Measurements from ENCODE around the gene STXBP5L. TPM values are rescaled to one million over a fixed set of nuclear protein-coding genes. Genes with fewer than 3 reads are reported as not detected.

STXBP5L gene
- total RNA-seq, 4 donors from 2014 or later = 0.29 to 0.99 (median 0.56) TPM

- no peak for TF ChIP-seq EP300 (IDR thresholded peaks at IDR 0.05)
- no peak for TF ChIP-seq POLR2A (IDR thresholded peaks at IDR 0.05; ENCODE audit: low read depth)
- TF ChIP-seq POLR2AphosphoS5 (IDR thresholded peaks at IDR 0.05) = no peak
- no peak for TF ChIP-seq CTCF (IDR thresholded peaks at IDR 0.05)
- Histone ChIP-seq H3K27me3 (no peaks in the 10 kb centered on the region), H3K36me3 (no peaks in the 10 kb centered on the region), H3K27ac (replicated peaks in 1 of 4) (no peak overlapping the region), H3K4me1 (no peaks in the 10 kb centered on the region), H3K4me3 (no peak overlapping the region), H3K9me3 (peaks cover 0 to 26% (median 19%) of the 10 kb centered on the region in 4 donors)
- intact Hi-C loops (cut with DNase I) = no loop called here
- DNase-seq (ENCODE audit: extremely low spot score) = no peak
- 71% methylated on average over 1 of the region's 1 CpG for WGBS
Measured at GRCh38 chr3:120928991-120929390, 21.0 kb downstream of the STXBP5L start.

GRCh38 chr3:120931593-120931992 is 23.6 kb downstream of the STXBP5L start:
- Histone ChIP-seq H3K27me3 (no peaks in the 10 kb centered on the region), H3K9me3 (peaks cover 0 to 17% (median 9%) of the 10 kb centered on the region in 4 donors), H3K27ac (replicated peaks in 1 of 4) (no peak overlapping the region), H3K4me3 (no peak overlapping the region), H3K36me3 (no peaks in the 10 kb centered on the region), H3K4me1 (no peaks in the 10 kb centered on the region)
- 78% methylated on average over 2 of the region's 2 CpGs for WGBS
- no peak for DNase-seq (ENCODE audit: extremely low spot score)
- TF ChIP-seq EP300 (IDR thresholded peaks at IDR 0.05) (no peak), POLR2A (IDR thresholded peaks at IDR 0.05; ENCODE audit: low read depth) (no peak), CTCF (IDR thresholded peaks at IDR 0.05) (no peak), POLR2AphosphoS5 (IDR thresholded peaks at IDR 0.05) (no peak)
- intact Hi-C loops (cut with DNase I) = no loop called here

- intact Hi-C loops (cut with DNase I) = no loop called here
- 62% methylated on average over 3 of the region's 3 CpGs for WGBS
Measured at GRCh38 chr3:120956143-120956542, 48.1 kb downstream of the STXBP5L start.

GRCh38 chr3:120982608-120983320 is 74.8 kb downstream of the STXBP5L start:
- no peak for TF ChIP-seq POLR2AphosphoS5 (IDR thresholded peaks at IDR 0.05)
- TF ChIP-seq POLR2A (IDR thresholded peaks at IDR 0.05; ENCODE audit: low read depth) = no peak
- TF ChIP-seq EP300 (IDR thresholded peaks at IDR 0.05) = no peak
- TF ChIP-seq CTCF (IDR thresholded peaks at IDR 0.05) = no peak
- no peak overlapping the region for H3K4me3 ChIP-seq
- peaks cover 0 to 22% (median 8%) of the 10 kb centered on the region in 4 donors for H3K9me3 ChIP-seq
- 60% methylated on average over 2 of the region's 3 CpGs for WGBS
- H3K36me3 ChIP-seq = no peaks in the 10 kb centered on the region
- no peaks in the 10 kb centered on the region for H3K4me1 ChIP-seq
- intact Hi-C loops (cut with DNase I) = no loop called here
- no peaks in the 10 kb centered on the region for H3K27me3 ChIP-seq
- no peak for DNase-seq (ENCODE audit: extremely low spot score)
- H3K27ac ChIP-seq (replicated peaks in 1 of 4) = no peak overlapping the region

More at GRCh38 chr3:120956143-120956542, 48.1 kb downstream of the STXBP5L start:
- H3K4me3 ChIP-seq = no peak overlapping the region
- H3K4me1 ChIP-seq = no peaks in the 10 kb centered on the region
- no peaks in the 10 kb centered on the region for H3K36me3 ChIP-seq
- H3K27me3 ChIP-seq = no peaks in the 10 kb centered on the region
- TF ChIP-seq POLR2A (IDR thresholded peaks at IDR 0.05; ENCODE audit: low read depth) (no peak), EP300 (IDR thresholded peaks at IDR 0.05) (no peak), POLR2AphosphoS5 (IDR thresholded peaks at IDR 0.05) (no peak), CTCF (IDR thresholded peaks at IDR 0.05) (no peak)
- no peak overlapping the region for H3K27ac ChIP-seq (replicated peaks in 1 of 4)
- H3K9me3 ChIP-seq = peaks cover 0 to 5% (median under 1%) of the 10 kb centered on the region in 4 donors
- DNase-seq (ENCODE audit: extremely low spot score) = no peak

GRCh38 chr3:120983321-120983665 is 75.3 kb downstream of the STXBP5L start:
- 30% methylated on average over 1 of the region's 1 CpG for WGBS
- H3K4me1 ChIP-seq = no peaks in the 10 kb centered on the region
- no peak overlapping the region for H3K27ac ChIP-seq (replicated peaks in 1 of 4)
- peaks cover 0 to 22% (median 8%) of the 10 kb centered on the region in 4 donors for H3K9me3 ChIP-seq
- H3K27me3 ChIP-seq = no peaks in the 10 kb centered on the region
- intact Hi-C loops (cut with DNase I) = no loop called here
- TF ChIP-seq CTCF (IDR thresholded peaks at IDR 0.05) = no peak
- no peak for TF ChIP-seq POLR2A (IDR thresholded peaks at IDR 0.05; ENCODE audit: low read depth)
- TF ChIP-seq EP300 (IDR thresholded peaks at IDR 0.05) = no peak
- no peak for TF ChIP-seq POLR2AphosphoS5 (IDR thresholded peaks at IDR 0.05)
- no peaks in the 10 kb centered on the region for H3K36me3 ChIP-seq
- DNase-seq (ENCODE audit: extremely low spot score) = no peak
- H3K4me3 ChIP-seq = no peak overlapping the region

All from esophagus muscularis mucosa (tissue), 4 donors.